Small intestine (tissue), 7 donors: Measurements from ENCODE around the gene SLC41A3. TPM values are rescaled to one million over a fixed set of nuclear protein-coding genes. Genes with fewer than 3 reads are reported as not detected.
A peak's percentile ranks its signal among the peaks of the same experiment; 100 is the strongest.

Experiments
- DNase-seq, 2 donors: peaks; one replicate each; pipeline versions ENCODE4 v3.0.0 to v3.0.0-alpha.2; 2013
- FAIRE-seq: peaks from 2 replicates; lab custom pipeline; 2012; peaks lifted over from hg19 to GRCh38; lab: Jason Lieb, UNC
- H3K27ac ChIP-seq, 3 donors: one replicate each; pipeline ENCODE4 v1.5.1; 2013; ENCODE audit warnings: low read length in 2 of 3, mild to moderate bottlenecking in 2 of 3, control low read depth in 1 of 3, inconsistent platforms in 1 of 3, low read depth in 1 of 3, moderate library complexity in 1 of 3
- H3K27me3 ChIP-seq, 3 donors: one replicate each; pipeline ENCODE4 v1.6.1; 2013; ENCODE audit warnings: low read length in 3 of 3, inconsistent platforms in 1 of 3; ENCODE audit not compliant: control insufficient read depth in 3 of 3, insufficient read depth in 3 of 3
- H3K36me3 ChIP-seq, 3 donors: one replicate each; pipeline ENCODE4 v1.6.1; 2013; ENCODE audit warnings: low read length in 3 of 3, inconsistent platforms in 1 of 3, low read depth in 1 of 3, mild to moderate bottlenecking in 1 of 3, moderate library complexity in 1 of 3; ENCODE audit not compliant: control insufficient read depth in 3 of 3, insufficient read depth in 2 of 3
- H3K4me1 ChIP-seq, 3 donors: one replicate each; pipeline ENCODE4 v1.6.1; 2013; ENCODE audit warnings: low read length in 2 of 3, inconsistent platforms in 1 of 3, low read depth in 1 of 3, mild to moderate bottlenecking in 1 of 3, moderate library complexity in 1 of 3; ENCODE audit not compliant: control insufficient read depth in 3 of 3, insufficient read depth in 2 of 3
- H3K4me3 ChIP-seq, 3 donors: one replicate each; pipeline ENCODE4 v1.5.1; 2013; ENCODE audit warnings: low read length in 3 of 3, control low read depth in 1 of 3, inconsistent platforms in 1 of 3, low read depth in 1 of 3, mild to moderate bottlenecking in 1 of 3, moderate library complexity in 1 of 3
- H3K9me3 ChIP-seq, 2 donors: one replicate each; pipeline ENCODE4 v1.6.1; 2013; ENCODE audit warnings: low read depth in 1 of 2, low read length in 1 of 2; ENCODE audit not compliant: control insufficient read depth in 2 of 2, insufficient read depth in 1 of 2
- WGBS, 3 donors: extraction: QIAGEN DNeasy Blood & Tissue Kit; methylation state at CpG; one replicate each; pipeline ENCODE4 v1.1.7; 2013; 5-methylcytosine and 5-hydroxymethylcytosine counted together
- polyA plus RNA-seq, 4 donors: library from polyadenylated mRNA; stranded (reverse) in 3 of 4; unstranded in 1 of 4; fragments of 200-250 nt in 3 of 4; fragments of 120-200 nt in 1 of 4; gene quantifications; one replicate each; pipeline versions ENCODE4 v1.2.1 to v1.2.3, GENCODE V29; 2013
- donor health status: healthy with polysubstance abuse.
- donor health status: control.
- donor health status: control.
- donor health status: Bipolar disorder and iron deficiency.
- donor health status: healthy.

Gene SLC41A3
- polyA plus RNA-seq, 4 donors: 31.4 to 46.1 (median 36.3) TPM

GRCh38 chr3:126054870-126055269 is 29.1 kb downstream of the SLC41A3 start:
- H3K36me3 ChIP-seq: peaks cover 0 to 17% (median 0%) of the 10 kb centered on the region in 3 donors
- H3K4me3 ChIP-seq: no peak overlapping the region
- peaks cover 0 to 11% (median 6%) of the 10 kb centered on the region in 3 donors for H3K4me1 ChIP-seq
- no peaks in the 10 kb centered on the region for H3K9me3 ChIP-seq
- DNase-seq: no peak
- no peaks in the 10 kb centered on the region for H3K27me3 ChIP-seq
- no peak for FAIRE-seq
- H3K27ac ChIP-seq: no peak overlapping the region
- 94 to 98% (median 95%) methylated on average over 5 of the region's 5 CpGs for WGBS, 3 donors

DNA sequence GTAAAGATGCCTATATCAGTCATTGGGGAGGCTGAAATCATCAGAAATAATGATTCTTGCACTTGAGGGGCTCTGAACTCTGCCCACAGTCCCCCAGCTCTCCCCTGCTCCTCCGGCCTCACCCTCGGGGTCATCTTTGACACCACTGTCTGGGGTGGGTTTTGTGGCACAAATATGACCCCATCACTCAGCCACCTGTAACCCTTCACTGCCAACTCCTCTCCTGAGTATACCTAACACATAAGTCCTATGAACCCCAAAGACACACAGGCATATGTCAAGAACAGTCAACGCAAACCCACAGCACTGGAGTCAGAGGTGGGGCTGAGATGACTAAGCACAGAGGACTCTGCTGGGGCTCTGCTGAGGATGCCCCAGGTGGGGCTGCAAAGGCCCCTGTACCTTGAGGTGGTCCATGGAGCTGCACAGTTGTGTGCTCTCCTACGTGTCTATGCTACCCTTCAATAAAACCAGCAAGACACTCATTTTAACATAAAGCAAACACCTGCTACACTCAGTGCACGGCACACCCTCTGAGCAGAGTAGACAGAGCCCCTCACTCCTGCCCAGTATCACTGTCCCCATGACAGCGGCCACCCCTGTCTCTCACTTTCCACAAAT is 29.9 kb downstream of the SLC41A3 start:
- no peak overlapping the region for H3K27ac ChIP-seq
- H3K4me1 ChIP-seq: peaks cover 0 to 11% (median 6%) of the 10 kb centered on the region in 3 donors
- H3K4me3 ChIP-seq: no peak overlapping the region
- no peaks in the 10 kb centered on the region for H3K27me3 ChIP-seq
- DNase-seq (no peak), FAIRE-seq (no peak)
- H3K36me3 ChIP-seq: peaks cover 0 to 17% (median 0%) of the 10 kb centered on the region in 3 donors
- H3K9me3 ChIP-seq: no peaks in the 10 kb centered on the region
- 90 to 95% (median 93%) methylated on average over 6 of the region's 6 CpGs for WGBS, 3 donors

DNA sequence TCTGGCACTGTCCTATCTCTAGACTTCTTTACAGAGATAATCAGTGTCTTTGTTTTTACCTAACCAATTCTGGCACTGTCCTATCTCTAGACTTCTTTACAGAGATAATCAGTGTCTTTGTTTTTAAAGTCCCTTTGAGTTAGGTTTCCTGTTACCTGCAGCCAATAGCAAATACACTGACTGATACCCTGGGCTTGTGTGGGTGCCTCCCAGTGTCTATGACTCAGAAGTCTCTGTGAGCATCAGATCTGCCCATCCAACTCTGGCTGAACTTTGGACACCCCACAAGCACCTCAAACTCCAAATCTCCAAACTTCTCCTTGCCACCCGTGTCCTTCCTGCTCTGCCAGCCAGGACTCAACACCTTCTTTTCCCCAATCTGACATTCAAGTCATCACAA is 30.4 kb downstream of the SLC41A3 start:
- Histone ChIP-seq H3K27ac (no peak overlapping the region), H3K36me3 (peaks cover 0 to 15% (median 0%) of the 10 kb centered on the region in 3 donors), H3K9me3 (no peaks in the 10 kb centered on the region), H3K4me3 (no peak overlapping the region), H3K4me1 (peaks cover 0 to 11% (median 6%) of the 10 kb centered on the region in 3 donors), H3K27me3 (no peaks in the 10 kb centered on the region)
- FAIRE-seq (no peak), DNase-seq (peak in 1 of 2 donors; percentile 33)
- 17 to 63% (median 50%) methylated on average over 1 of the region's 1 CpG for WGBS, 3 donors

DNA sequence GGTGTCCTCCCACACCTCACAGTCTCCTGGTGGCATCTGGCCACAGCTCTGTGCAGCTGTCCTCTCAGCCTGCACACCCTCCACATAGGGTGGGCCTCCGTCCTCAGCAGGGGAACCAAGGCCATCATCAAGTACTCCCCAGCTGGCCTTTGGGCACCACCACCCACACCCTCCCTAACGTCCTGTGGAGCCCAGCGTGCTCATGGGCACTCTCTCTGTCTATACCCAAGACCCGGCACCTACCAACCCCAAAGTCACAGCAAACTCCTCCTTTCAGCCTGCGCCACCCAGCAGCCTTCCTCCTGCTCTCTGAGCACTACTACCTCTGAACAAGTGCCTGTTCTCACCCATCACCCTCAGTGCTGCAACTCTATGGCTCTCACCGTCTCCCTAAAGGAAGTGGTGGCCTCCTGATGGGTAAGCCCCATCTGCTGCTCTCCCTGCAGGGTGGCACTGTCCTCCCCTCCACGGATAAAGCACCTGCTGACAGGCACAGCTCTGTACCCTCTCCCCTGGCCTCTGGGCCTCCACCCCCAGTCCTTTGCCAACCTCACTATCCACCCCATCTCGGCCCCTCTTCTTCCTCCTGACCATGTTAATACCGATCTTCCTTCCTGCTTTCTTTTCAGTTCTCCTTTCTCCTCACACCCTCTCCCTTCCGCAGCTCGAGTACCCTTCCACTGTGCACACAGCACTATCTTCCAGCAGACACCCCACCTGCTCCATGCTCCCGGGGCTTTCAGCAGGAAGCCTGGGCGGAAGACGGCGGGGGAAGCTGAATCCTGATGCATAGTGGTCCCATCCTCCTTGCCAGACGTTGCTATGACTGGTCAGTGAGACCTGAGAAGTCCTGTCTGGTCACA is 31.5 kb downstream of the SLC41A3 start:
- Histone ChIP-seq H3K27me3 (no peaks in the 10 kb centered on the region), H3K4me3 (no peak overlapping the region), H3K4me1 (peaks cover 0 to 11% (median 4%) of the 10 kb centered on the region in 3 donors), H3K36me3 (peaks cover 0 to 13% (median 0%) of the 10 kb centered on the region in 3 donors), H3K9me3 (no peaks in the 10 kb centered on the region), H3K27ac (no peak overlapping the region)
- WGBS, 3 donors: 76 to 90% (median 81%) methylated on average over 16 of the region's 16 CpGs
- no peak for FAIRE-seq
- no peak for DNase-seq

GRCh38 chr3:126051741-126052140 is 32.2 kb downstream of the SLC41A3 start:
- Histone ChIP-seq H3K4me1 (peaks cover 0 to 8% (median 0%) of the 10 kb centered on the region in 3 donors), H3K27me3 (no peaks in the 10 kb centered on the region), H3K9me3 (no peaks in the 10 kb centered on the region), H3K36me3 (peaks cover 0 to 9% (median 0%) of the 10 kb centered on the region in 3 donors), H3K4me3 (no peak overlapping the region), H3K27ac (no peak overlapping the region)
- 91 to 98% (median 94%) methylated on average over 4 of the region's 4 CpGs for WGBS, 3 donors
- FAIRE-seq: no peak
- DNase-seq: no peak

DNA sequence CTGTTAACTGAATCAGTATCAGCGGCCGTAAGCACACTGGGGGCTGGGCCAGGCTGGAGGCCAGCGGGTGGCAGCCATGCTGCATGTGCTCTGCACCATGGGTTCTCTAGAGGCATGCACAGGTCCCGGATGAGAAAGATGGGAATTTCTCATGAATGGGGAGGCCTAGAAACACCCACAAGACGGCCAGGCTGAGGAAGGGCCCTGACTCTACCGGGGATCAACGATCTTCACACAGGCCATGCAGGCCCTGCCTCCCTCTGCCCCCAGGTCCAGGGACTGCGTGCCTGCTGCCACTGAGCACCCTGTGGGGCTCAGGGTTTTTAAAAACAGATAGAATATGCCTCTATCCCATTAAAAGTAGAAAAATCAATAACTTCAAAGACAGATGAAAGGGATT is 32.7 kb downstream of the SLC41A3 start:
- no peak overlapping the region for H3K4me3 ChIP-seq
- DNase-seq: no peak
- no peak overlapping the region for H3K27ac ChIP-seq
- no peaks in the 10 kb centered on the region for H3K9me3 ChIP-seq
- peaks cover 0 to 7% (median 0%) of the 10 kb centered on the region in 3 donors for H3K36me3 ChIP-seq
- WGBS, 3 donors: 80 to 91% (median 91%) methylated on average over 8 of the region's 8 CpGs
- peaks cover 0 to 3% (median 0%) of the 10 kb centered on the region in 3 donors for H3K4me1 ChIP-seq
- H3K27me3 ChIP-seq: no peaks in the 10 kb centered on the region
- FAIRE-seq: no peak

DNA sequence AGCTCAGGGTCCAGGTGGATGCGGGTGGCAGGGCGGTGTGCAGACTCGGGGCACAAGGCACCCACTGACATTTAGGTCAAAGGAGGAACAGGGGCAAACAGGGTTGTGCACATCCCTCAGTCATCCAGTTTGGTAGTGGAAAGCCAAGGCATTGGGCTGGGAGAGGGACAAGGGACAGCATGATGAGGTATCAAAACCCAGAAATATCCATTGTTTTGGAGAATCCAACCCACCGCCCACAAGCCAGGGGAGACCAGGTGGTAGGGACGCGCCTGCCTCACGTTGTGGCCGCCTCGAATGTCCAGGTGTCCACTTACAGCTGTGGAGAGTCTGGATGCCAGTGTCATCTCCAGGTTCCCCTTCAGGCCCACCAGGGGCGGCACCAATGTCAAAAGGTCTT is 33.3 kb downstream of the SLC41A3 start:
- 93 to 95% (median 95%) methylated on average over 10 of the region's 10 CpGs for WGBS, 3 donors

GRCh38 chr3:126050050-126050392 is 33.9 kb downstream of the SLC41A3 start:
- H3K27ac ChIP-seq: no peak overlapping the region
- WGBS, 3 donors: 82 to 92% (median 91%) methylated on average over 3 of the region's 3 CpGs

More for the DNA sequence above, 33.3 kb downstream of the SLC41A3 start:
- H3K4me1 ChIP-seq: no peaks in the 10 kb centered on the region
- no peaks in the 10 kb centered on the region for H3K27me3 ChIP-seq
- H3K27ac ChIP-seq: no peak overlapping the region
- no peaks in the 10 kb centered on the region for H3K9me3 ChIP-seq
- DNase-seq (no peak), FAIRE-seq (no peak)
- peaks cover 0 to 2% (median 0%) of the 10 kb centered on the region in 3 donors for H3K36me3 ChIP-seq
- no peak overlapping the region for H3K4me3 ChIP-seq

More at GRCh38 chr3:126050050-126050392, 33.9 kb downstream of the SLC41A3 start:
- no peak overlapping the region for H3K4me3 ChIP-seq
- H3K9me3 ChIP-seq: no peaks in the 10 kb centered on the region
- no peak for FAIRE-seq
- peaks cover 0 to 2% (median 0%) of the 10 kb centered on the region in 3 donors for H3K36me3 ChIP-seq
- DNase-seq: no peak
- H3K4me1 ChIP-seq: no peaks in the 10 kb centered on the region
- no peaks in the 10 kb centered on the region for H3K27me3 ChIP-seq
